Kidney epithelial cell (primary cell): ENCODE data around the gene FBXW12. TPM values are rescaled to one million over a fixed set of nuclear protein-coding genes. Genes with fewer than 3 reads are reported as not detected.
A peak's percentile ranks its signal among the peaks of the same experiment; 100 is the strongest.

Experiments used
- DNase-seq: peaks from one replicate; pipeline ENCODE4 v3.0.0-alpha.2; 2010; ENCODE audit warnings: low read depth
- H3K27me3 ChIP-seq: 2 replicates; pipeline ENCODE4 v1.6.0; 2011; ENCODE audit warnings: low read length; ENCODE audit not compliant: control insufficient read depth, insufficient read depth
- H3K36me3 ChIP-seq: 2 replicates; pipeline ENCODE4 v1.5.1; 2011; ENCODE audit warnings: low read length; ENCODE audit not compliant: control insufficient read depth, insufficient read depth
- H3K4me3 ChIP-seq: 2 replicates; pipeline ENCODE4 v1.5.1; 2011; ENCODE audit warnings: low read depth, mild to moderate bottlenecking, control low read depth, low read length
- CTCF ChIP-seq: IDR thresholded peaks from 2 replicates; pipeline ENCODE4 v1.5.1; 2011; ENCODE audit warnings: mild to moderate bottlenecking, moderate library complexity, low read length, control low read depth, inconsistent platforms; ENCODE audit not compliant: insufficient read depth, poor library complexity, severe bottlenecking
- total RNA-seq: library from RNA; depleted of rRNA; stranded (reverse); fragments of >200 nt; gene quantifications from 2 replicates; pipeline ENCODE4 v1.2.3, GENCODE V29; 2015

Gene FBXW12
- total RNA-seq, 1 donor from 2014 or later, result 0.46 TPM

GRCh38 chr3:48405971-48406370, 34.0 kb downstream of the FBXW12 start:
- no peaks in the 10 kb centered on the region for H3K27me3 ChIP-seq
- no peak for TF ChIP-seq CTCF
- DNase-seq, result no peak
- H3K36me3 ChIP-seq, result peaks cover 12% of the 10 kb centered on the region
- H3K4me3 ChIP-seq, result no peak overlapping the region

GRCh38 chr3:48406443-48407431, 34.7 kb downstream of the FBXW12 start:
- no peak overlapping the region for H3K4me3 ChIP-seq
- no peaks in the 10 kb centered on the region for H3K27me3 ChIP-seq
- DNase-seq, result no peak
- H3K36me3 ChIP-seq, result peaks cover 13% of the 10 kb centered on the region
- no peak for TF ChIP-seq CTCF

- Histone ChIP-seq H3K4me3 (no peak overlapping the region), H3K36me3 (peaks cover 14% of the 10 kb centered on the region), H3K27me3 (no peaks in the 10 kb centered on the region)
- DNase-seq, result no peak
- TF ChIP-seq CTCF, result no peak
These were observed 35.6 kb downstream of the FBXW12 start for GRCh38 chr3:48407542-48408099.

GRCh38 chr3:48408823-48409281, 36.8 kb downstream of the FBXW12 start:
- DNase-seq, result no peak
- Histone ChIP-seq H3K27me3 (no peaks in the 10 kb centered on the region), H3K36me3 (peaks cover 14% of the 10 kb centered on the region), H3K4me3 (no peak overlapping the region)
- TF ChIP-seq CTCF, result peak; percentile 12

GRCh38 chr3:48409291-48410201, 37.5 kb downstream of the FBXW12 start:
- peaks cover 16% of the 10 kb centered on the region for H3K36me3 ChIP-seq
- DNase-seq, result no peak
- H3K4me3 ChIP-seq, result no peak overlapping the region
- no peak for TF ChIP-seq CTCF
- no peaks in the 10 kb centered on the region for H3K27me3 ChIP-seq
